CD14-positive monocyte (primary cell): ENCODE results near the gene GPALPP1. TPM values are rescaled to one million over a fixed set of nuclear protein-coding genes. Genes with fewer than 3 reads are reported as not detected.
A peak's percentile ranks its signal among the peaks of the same experiment; 100 is the strongest.

Experiments
- DNase-seq, 3 donors: peaks; one replicate each; pipeline ENCODE4 v3.0.0-alpha.2; 2011 to 2022
- H2AFZ ChIP-seq: 2 replicates; pipeline ENCODE4 v1.6.0; 2012; ENCODE audit warnings: mild to moderate bottlenecking, low read depth, low read length, inconsistent platforms; ENCODE audit not compliant: insufficient read depth, poor library complexity, severe bottlenecking
- H3K27ac ChIP-seq, 2 donors: 1 replicate in 1 of 2; 2 replicates in 1 of 2; pipeline ENCODE4 v1.5.1; 2012 to 2013; ENCODE audit warnings: low read length in 2 of 2, control low read depth in 1 of 2, inconsistent platforms in 1 of 2, low read depth in 1 of 2, mild to moderate bottlenecking in 1 of 2
- H3K27me3 ChIP-seq, 2 donors: one replicate each; pipeline versions ENCODE4 v1.6.0 to v1.6.1; 2011 to 2013; ENCODE audit warnings: low read length in 2 of 2; ENCODE audit not compliant: control insufficient read depth in 2 of 2, insufficient read depth in 2 of 2
- H3K36me3 ChIP-seq, 2 donors: replicated peaks in 1 of 2; 1 replicate in 1 of 2; 2 replicates in 1 of 2; pipeline versions ENCODE4 v1.5.1 to v1.6.1; 2012 to 2013; ENCODE audit warnings: low read length in 2 of 2, control low read depth in 1 of 2, inconsistent platforms in 1 of 2, mild to moderate bottlenecking in 1 of 2; ENCODE audit not compliant: insufficient read depth in 2 of 2, control insufficient read depth in 1 of 2
- H3K4me1 ChIP-seq, 2 donors: 1 replicate in 1 of 2; 2 replicates in 1 of 2; pipeline versions ENCODE4 v1.5.1 to v1.6.1; 2012 to 2013; ENCODE audit warnings: low read length in 2 of 2, control low read depth in 1 of 2, inconsistent platforms in 1 of 2, mild to moderate bottlenecking in 1 of 2, moderate library complexity in 1 of 2; ENCODE audit not compliant: insufficient read depth in 2 of 2, control insufficient read depth in 1 of 2
- H3K4me2 ChIP-seq: replicated peaks from 2 replicates; pipeline ENCODE3; 2012; ENCODE audit warnings: low read length, moderate library complexity, mild to moderate bottlenecking; ENCODE audit not compliant: poor library complexity, severe bottlenecking; ENCODE audit errors: extremely low read depth
- H3K4me3 ChIP-seq, 3 experiments: fragments of 200-600 bp in 1 of 3; sonication (generic) in 1 of 3; replicated peaks in 1 of 3; 1 replicate in 2 of 3; 2 replicates in 1 of 3; pipeline ENCODE4 v1.5.1; 2011 to 2013; ENCODE audit warnings: low read length in 3 of 3, mild to moderate bottlenecking in 3 of 3, control low read depth in 2 of 3, low read depth in 2 of 3, inconsistent platforms in 1 of 3, moderate library complexity in 1 of 3
- H3K79me2 ChIP-seq: 2 replicates; pipeline ENCODE4 v1.6.0; 2012; ENCODE audit warnings: mild to moderate bottlenecking, control low read depth, inconsistent platforms, low read length, moderate library complexity; ENCODE audit not compliant: insufficient read depth
- H3K9ac ChIP-seq: 2 replicates; pipeline ENCODE4 v1.6.0; 2017; ENCODE audit warnings: low read length, mild to moderate bottlenecking; ENCODE audit not compliant: insufficient read depth, poor library complexity, severe bottlenecking
- H3K9me3 ChIP-seq, 2 donors: replicated peaks in 1 of 2; 1 replicate in 1 of 2; 2 replicates in 1 of 2; pipeline versions ENCODE4 v1.5.1 to v1.6.1; 2012 to 2013; ENCODE audit warnings: low read length in 2 of 2, control low read depth in 1 of 2; ENCODE audit not compliant: control insufficient read depth in 1 of 2, insufficient read depth in 1 of 2
- H4K20me1 ChIP-seq: 2 replicates; pipeline ENCODE4 v1.6.0; 2012; ENCODE audit warnings: mild to moderate bottlenecking, low read length, control low read depth, moderate library complexity; ENCODE audit not compliant: insufficient read depth
- H3K27ac Mint-ChIP-seq, 7 donors: one replicate each; pipeline ENCODE4 v1.8.0; 2020; ENCODE audit warnings: mild to moderate bottlenecking in 7 of 7, mixed read lengths in 7 of 7, moderate library complexity in 6 of 7, inconsistent platforms in 2 of 7
- H3K27me3 Mint-ChIP-seq, 3 donors: one replicate each; pipeline ENCODE4 v1.8.0; 2021 to 2022; ENCODE audit warnings: low read depth in 3 of 3, mild to moderate bottlenecking in 3 of 3, mixed read lengths in 3 of 3, moderate library complexity in 3 of 3, inconsistent platforms in 1 of 3
- H3K36me3 Mint-ChIP-seq, 2 donors: one replicate each; pipeline ENCODE4 v1.8.0; 2020; ENCODE audit warnings: mixed read lengths in 2 of 2, inconsistent platforms in 1 of 2, mild to moderate bottlenecking in 1 of 2
- H3K4me1 Mint-ChIP-seq: one replicate; pipeline ENCODE4 v1.8.0; 2020; ENCODE audit warnings: mild to moderate bottlenecking, mixed read lengths
- H3K4me3 Mint-ChIP-seq, 2 donors: one replicate each; pipeline ENCODE4 v1.8.0; 2020; ENCODE audit warnings: mild to moderate bottlenecking in 2 of 2, mixed read lengths in 2 of 2, moderate library complexity in 1 of 2
- H3K9me3 Mint-ChIP-seq, 7 donors: one replicate each; pipeline ENCODE4 v1.8.0; 2020 to 2022; ENCODE audit warnings: mixed read lengths in 7 of 7, mild to moderate bottlenecking in 6 of 7, moderate library complexity in 6 of 7, inconsistent platforms in 2 of 7
- CTCF ChIP-seq: fragments of 200-600 bp; IDR thresholded peaks from one replicate; pipeline ENCODE4 v1.8.0; 2022; ENCODE audit warnings: antibody characterized with exemption, mild to moderate bottlenecking
- WGBS: methylation state at CpG from one replicate; pipeline ENCODE4 v1.1.5; 2013; ENCODE audit warnings: missing lambda C conversion rate; ENCODE audit not compliant: insufficient coverage; 5-methylcytosine and 5-hydroxymethylcytosine counted together
- intact Hi-C, 2 donors: fragments of 100-400 bp; cut with micrococcal nuclease; formaldehyde crosslinking; loops; one replicate each; pipeline versions ENCODE4 v1.15.0 to v1.15.1; 2023
- polyA plus RNA-seq, 3 donors: library from polyadenylated mRNA; depleted of rRNA in 1 of 3; unstranded in 2 of 3; stranded (reverse) in 1 of 3; fragments of 300-500 nt in 2 of 3; fragments of >200 nt in 1 of 3; fragmentation: Illumina TruSeq in 2 of 3; gene quantifications; 1 replicate in 2 of 3; 2 replicates in 1 of 3; pipeline ENCODE4 v1.2.3, GENCODE V29; 2012 to 2021

The GPALPP1 gene
- polyA plus RNA-seq, 3 donors, result 9.4 to 13.7 (median 11.4) TPM

GRCh38 chr13:45049478-45049877, 60.1 kb downstream of the GPALPP1 start:
- Histone ChIP-seq H3K79me2 (no peaks in the 10 kb centered on the region), H3K9me3 (no peaks in the 10 kb centered on the region), H3K4me3 (no peak overlapping the region), H3K4me1 (peaks cover 11 to 16% of the 10 kb centered on the region in 2 donors), H3K9ac (no peak overlapping the region), H3K27ac (no peak overlapping the region), H4K20me1 (no peaks in the 10 kb centered on the region), H3K36me3 (no peaks in the 10 kb centered on the region), H3K27me3 (no peaks in the 10 kb centered on the region), H2AFZ (no peak overlapping the region), H3K4me2 (no peak overlapping the region)
- WGBS, result 100% methylated on average over 2 of the region's 3 CpGs
- DNase-seq, result no peak
- intact Hi-C loops, result loop anchor here in 1 of 2 donors (5.0 to 10.0 kb wide), 2 partner anchors 258 to 325 kb away; no protein-coding TSS in a partner anchor
- Mint-ChIP-seq H3K36me3 (no peaks in the 10 kb centered on the region), H3K9me3 (no peaks in the 10 kb centered on the region), H3K27ac (no peak overlapping the region), H3K4me3 (no peak overlapping the region), H3K27me3 (peaks cover 1 to 9% (median 2%) of the 10 kb centered on the region in 3 donors), H3K4me1 (peaks cover 17% of the 10 kb centered on the region)
- TF ChIP-seq CTCF, result no peak

GRCh38 chr13:45051315-45051714, 62.0 kb downstream of the GPALPP1 start:
- Mint-ChIP-seq H3K4me1 (peaks cover 28% of the 10 kb centered on the region), H3K36me3 (no peaks in the 10 kb centered on the region), H3K4me3 (peak overlapping the region in 1 of 2 donors; percentile 72), H3K27me3 (peaks cover 1 to 5% (median 2%) of the 10 kb centered on the region in 3 donors), H3K9me3 (no peaks in the 10 kb centered on the region), H3K27ac (peak overlapping the region in 2 of 7 donors; percentile 30 to 59)
- Histone ChIP-seq H3K27ac (no peak overlapping the region), H3K27me3 (no peaks in the 10 kb centered on the region), H3K79me2 (no peaks in the 10 kb centered on the region), H4K20me1 (no peaks in the 10 kb centered on the region), H3K36me3 (no peaks in the 10 kb centered on the region), H3K9me3 (no peaks in the 10 kb centered on the region), H3K4me3 (no peak overlapping the region), H3K9ac (no peak overlapping the region), H3K4me2 (peak overlapping the region; percentile 33), H2AFZ (peak overlapping the region; percentile 16), H3K4me1 (peaks cover 11 to 25% of the 10 kb centered on the region in 2 donors)
- intact Hi-C loops, result no loop called here
- no peak for DNase-seq
- WGBS, result 52% methylated on average over 4 of the region's 5 CpGs
- no peak for TF ChIP-seq CTCF
